ENCODE measurements around the gene GRM7. TPM values are rescaled to one million over a fixed set of nuclear protein-coding genes. Genes with fewer than 3 reads are reported as not detected.

Gene GRM7
- total RNA-seq, 2 experiments from 2014 or later, result not detected

- intact Hi-C loops (cut with DNase I, micrococcal nuclease), result no loop called here
- ATAC-seq (ENCODE audit: poor library complexity), result no peak
- no peak for DNase-seq
- no peak overlapping the region for H3K4me3 ChIP-seq (ENCODE audit: low read length)
- POLR2A ChIA-PET, result no interaction called here
- no peak overlapping the region for H3K27ac Mint-ChIP-seq
- H3K36me3 ChIP-seq (ENCODE audit: insufficient read depth, low read length), result no peaks in the 10 kb centered on the region
- H3K4me1 Mint-ChIP-seq (ENCODE audit: low read depth), result no peaks in the 10 kb centered on the region
- no peak for TF ChIP-seq CTCF (IDR thresholded peaks at IDR 0.05)
- no peaks in the 10 kb centered on the region for H3K9me3 Mint-ChIP-seq
- no peaks in the 10 kb centered on the region for H3K27me3 Mint-ChIP-seq
- CTCF ChIA-PET, result no interaction called here
- no peak overlapping the region for H3K4me3 Mint-ChIP-seq
- H3K4me1 ChIP-seq (ENCODE audit: insufficient read depth, low read length), result no peaks in the 10 kb centered on the region
- no peaks in the 10 kb centered on the region for H3K9me3 ChIP-seq (ENCODE audit: control insufficient read depth in 1 of 2, insufficient read depth in 1 of 2, low read length in 2 of 2)
- H3K27me3 ChIP-seq (ENCODE audit: control insufficient read depth in 1 of 2, insufficient read depth in 2 of 2, low read length in 2 of 2), result no peaks in the 10 kb centered on the region
- no peak overlapping the region for H3K27ac ChIP-seq (ENCODE audit: low read depth in 1 of 2, low read length in 2 of 2)
- H3K36me3 Mint-ChIP-seq (ENCODE audit: low read depth), result no peaks in the 10 kb centered on the region
Observed at GRCh38 chr3:6921066-6921465, 60.2 kb downstream of the GRM7 start.

GRCh38 chr3:6921876-6922275 is 61.0 kb downstream of the GRM7 start:
- no peak for TF ChIP-seq CTCF (IDR thresholded peaks at IDR 0.05)
- intact Hi-C loops (cut with DNase I, micrococcal nuclease), result no loop called here
- no peaks in the 10 kb centered on the region for H3K27me3 ChIP-seq (ENCODE audit: control insufficient read depth in 1 of 2, insufficient read depth in 2 of 2, low read length in 2 of 2)
- no peaks in the 10 kb centered on the region for H3K9me3 ChIP-seq (ENCODE audit: control insufficient read depth in 1 of 2, insufficient read depth in 1 of 2, low read length in 2 of 2)
- ChIA-PET POLR2A (no interaction called here), CTCF (no interaction called here)
- Mint-ChIP-seq H3K27ac (no peak overlapping the region), H3K4me3 (no peak overlapping the region), H3K9me3 (no peaks in the 10 kb centered on the region), H3K36me3 (ENCODE audit: low read depth) (no peaks in the 10 kb centered on the region), H3K4me1 (ENCODE audit: low read depth) (no peaks in the 10 kb centered on the region), H3K27me3 (no peaks in the 10 kb centered on the region)
- ATAC-seq (ENCODE audit: poor library complexity), result no peak
- no peak overlapping the region for H3K4me3 ChIP-seq (ENCODE audit: low read length)
- H3K36me3 ChIP-seq (ENCODE audit: insufficient read depth, low read length), result no peaks in the 10 kb centered on the region
- no peak overlapping the region for H3K27ac ChIP-seq (ENCODE audit: low read depth in 1 of 2, low read length in 2 of 2)
- no peak for DNase-seq
- no peaks in the 10 kb centered on the region for H3K4me1 ChIP-seq (ENCODE audit: insufficient read depth, low read length)

GRCh38 chr3:6928064-6928463 is 67.1 kb downstream of the GRM7 start:
- intact Hi-C loops (cut with DNase I, micrococcal nuclease), result no loop called here
- ChIA-PET POLR2A (no interaction called here), CTCF (no interaction called here)
- Histone ChIP-seq H3K27ac (ENCODE audit: low read depth in 1 of 2, low read length in 2 of 2) (no peak overlapping the region), H3K36me3 (ENCODE audit: insufficient read depth, low read length) (no peaks in the 10 kb centered on the region), H3K27me3 (ENCODE audit: control insufficient read depth in 1 of 2, insufficient read depth in 2 of 2, low read length in 2 of 2) (no peaks in the 10 kb centered on the region), H3K9me3 (ENCODE audit: control insufficient read depth in 1 of 2, insufficient read depth in 1 of 2, low read length in 2 of 2) (peaks cover 0 to 4% of the 10 kb centered on the region in 2 experiments), H3K4me1 (ENCODE audit: insufficient read depth, low read length) (no peaks in the 10 kb centered on the region), H3K4me3 (ENCODE audit: low read length) (no peak overlapping the region)
- ATAC-seq (ENCODE audit: poor library complexity) (no peak), DNase-seq (no peak)
- TF ChIP-seq CTCF (IDR thresholded peaks at IDR 0.05), result no peak
- Mint-ChIP-seq H3K27me3 (no peaks in the 10 kb centered on the region), H3K27ac (no peak overlapping the region), H3K4me3 (no peak overlapping the region), H3K36me3 (ENCODE audit: low read depth) (no peaks in the 10 kb centered on the region), H3K9me3 (peaks cover 2% of the 10 kb centered on the region), H3K4me1 (ENCODE audit: low read depth) (no peaks in the 10 kb centered on the region)
